ENCODE data around the gene MELK. TPM values are rescaled to one million over a fixed set of nuclear protein-coding genes. Genes with fewer than 3 reads are reported as not detected.

MELK gene
- total and polyA plus RNA-seq, 10 of the 15 experiments (the other 5 are each of a cell fraction or from before 2014, with no cell fraction given), result 38.7 to 80.3 (median 51.6) TPM

- H3K27me3 ChIP-seq (replicated peaks in 1 of 2; ENCODE audit: control insufficient read depth in 2 of 2, insufficient read depth in 2 of 2, low read length in 1 of 2), result no peaks in the 10 kb centered on the region
- H3K9ac ChIP-seq (ENCODE audit: control insufficient read depth, insufficient read depth, low read length), result no peak overlapping the region
- H3K79me2 ChIP-seq (ENCODE audit: control insufficient read depth, insufficient read depth, low read length), result no peaks in the 10 kb centered on the region
- H3K4me2 ChIP-seq (ENCODE audit: control insufficient read depth, insufficient read depth), result no peak overlapping the region
- CTCF ChIA-PET, result no interaction called here
- no peak for ATAC-seq
- WGBS (ENCODE audit: insufficient coverage, insufficient replicate concordance, low lambda C conversion rate, missing lambda C conversion rate), result 100% methylated on average over 1 of the region's 1 CpG
- in situ Hi-C loops (cut with MboI) (no loop called here), intact Hi-C loops (cut with micrococcal nuclease; ENCODE audit: unreplicated experiment) (no loop called here)
- TF ChIP-seq, protein P1, sequence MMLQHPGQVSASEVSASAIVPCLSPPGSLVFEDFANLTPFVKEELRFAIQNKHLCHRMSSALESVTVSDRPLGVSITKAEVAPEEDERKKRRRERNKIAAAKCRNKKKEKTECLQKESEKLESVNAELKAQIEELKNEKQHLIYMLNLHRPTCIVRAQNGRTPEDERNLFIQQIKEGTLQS (IDR thresholded peaks at IDR 0.05; ENCODE audit: borderline replicate concordance, extremely low read depth, low read depth, low read length), result no peak
- TF ChIP-seq USF1 (IDR thresholded peaks at IDR 0.05; ENCODE audit: borderline replicate concordance, extremely low read length, insufficient read depth, low read depth, low read length), result no peak
- no peak for TF ChIP-seq TCF3 (IDR thresholded peaks at IDR 0.05; ENCODE audit: borderline replicate concordance, insufficient read depth, low read depth, low read length)
- SMC1A ChIA-PET (ENCODE audit: uncharacterized antibody, unreplicated experiment), result interaction anchor here (1.3 kb wide), 1 partner anchor 27 kb away, joined by 3 read pairs; no protein-coding TSS in a partner anchor
- H3K4me1 ChIP-seq (ENCODE audit: control insufficient read depth, insufficient read depth, low read length), result no peaks in the 10 kb centered on the region
- no peak for FAIRE-seq
- RAD21 ChIA-PET (ENCODE audit: unreplicated experiment), result no interaction called here
- peaks cover under 1 to 4% of the 10 kb centered on the region in 2 experiments; a peak in 3 of 4 replicates for H3K36me3 ChIP-seq (ENCODE audit: control insufficient read depth in 2 of 2, insufficient read depth in 2 of 2, low read length in 1 of 2)
- H3K9me3 ChIP-seq (replicated peaks; ENCODE audit: control insufficient read depth, insufficient read depth, low read length), result no peaks in the 10 kb centered on the region
- H3K27ac ChIP-seq (ENCODE audit: control insufficient read depth, insufficient read depth), result no peak overlapping the region
- no peaks in the 10 kb centered on the region for H4K20me1 ChIP-seq (ENCODE audit: control insufficient read depth, insufficient read depth)
- no TSS peak for BruUV-seq (replicated peaks)
- POLR2A ChIA-PET, result no interaction called here
- no peak for DNase-seq (ENCODE audit: low read depth, low spot score)
- H3K4me3 ChIP-seq, result no peak overlapping the region
- H2AFZ ChIP-seq (ENCODE audit: control insufficient read depth, low read depth, low read length), result no peak overlapping the region
Observed at GRCh38 chr9:36676091-36676490, 103.4 kb downstream of the MELK start.

DNA sequence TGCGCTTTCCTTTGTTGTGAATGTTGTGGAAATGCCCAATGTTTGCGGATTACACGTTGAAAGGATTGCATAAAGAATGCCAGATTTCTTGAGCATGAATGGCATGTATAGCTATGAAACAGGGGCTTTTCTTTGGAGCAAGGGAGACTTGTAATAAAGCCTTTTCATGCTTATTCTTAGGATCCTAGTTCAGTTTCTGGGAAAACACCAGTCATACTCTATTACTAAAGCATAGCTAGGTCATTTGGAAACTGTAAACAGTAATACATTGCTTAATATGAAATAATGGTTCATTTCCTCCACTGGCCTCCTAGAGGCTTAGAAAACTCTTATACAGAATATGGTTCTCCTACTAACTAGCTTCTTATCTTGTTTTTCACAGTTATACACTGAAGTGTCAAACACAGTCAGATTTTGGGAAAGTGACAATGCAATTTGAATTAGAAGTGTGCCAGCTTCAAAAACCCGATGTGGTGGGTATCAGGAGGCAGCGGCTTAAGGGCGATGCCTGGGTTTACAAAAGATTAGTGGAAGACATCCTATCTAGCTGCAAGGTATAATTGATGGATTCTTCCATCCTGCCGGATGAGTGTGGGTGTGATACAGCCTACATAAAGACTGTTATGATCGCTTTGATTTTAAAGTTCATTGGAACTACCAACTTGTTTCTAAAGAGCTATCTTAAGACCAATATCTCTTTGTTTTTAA is 104.2 kb downstream of the MELK start:
- H3K36me3 ChIP-seq (ENCODE audit: control insufficient read depth in 2 of 2, insufficient read depth in 2 of 2, low read length in 1 of 2), result peaks cover 0 to 3% of the 10 kb centered on the region in 2 experiments; a peak in 2 of 4 replicates
- no peak for ATAC-seq
- TF ChIP-seq PML (IDR thresholded peaks at IDR 0.05; ENCODE audit: low read length), result no peak
- no peak for TF ChIP-seq ZNF274 (IDR thresholded peaks at IDR 0.05; ENCODE audit: insufficient read depth, insufficient read length)
- no peak for TF ChIP-seq FOXM1 (IDR thresholded peaks at IDR 0.05; ENCODE audit: low read depth, low read length)
- TF ChIP-seq GABPA (IDR thresholded peaks at IDR 0.05; ENCODE audit: low read depth), result no peak
- no peak for TF ChIP-seq TCF12 (IDR thresholded peaks at IDR 0.05; ENCODE audit: low read depth, low read length)
- TF ChIP-seq SRF (IDR thresholded peaks at IDR 0.05; ENCODE audit: low read depth in 2 of 2, low read length in 2 of 2), result no peak

More for the DNA sequence above, 104.2 kb downstream of the MELK start:
- Histone ChIP-seq H3K27ac (ENCODE audit: control insufficient read depth, insufficient read depth) (no peak overlapping the region), H3K4me2 (ENCODE audit: control insufficient read depth, insufficient read depth) (no peak overlapping the region), H3K9me3 (replicated peaks; ENCODE audit: control insufficient read depth, insufficient read depth, low read length) (no peaks in the 10 kb centered on the region; the same call in 2 of the 3 replicates), H3K4me1 (ENCODE audit: control insufficient read depth, insufficient read depth, low read length) (no peaks in the 10 kb centered on the region), H4K20me1 (ENCODE audit: control insufficient read depth, insufficient read depth) (no peaks in the 10 kb centered on the region), H3K9ac (ENCODE audit: control insufficient read depth, insufficient read depth, low read length) (no peak overlapping the region), H2AFZ (ENCODE audit: control insufficient read depth, low read depth, low read length) (no peak overlapping the region), H3K79me2 (ENCODE audit: control insufficient read depth, insufficient read depth, low read length) (no peaks in the 10 kb centered on the region), H3K4me3 (no peak overlapping the region), H3K27me3 (replicated peaks in 1 of 2; ENCODE audit: control insufficient read depth in 2 of 2, insufficient read depth in 2 of 2, low read length in 1 of 2) (no peaks in the 10 kb centered on the region)
- SMC1A ChIA-PET (ENCODE audit: uncharacterized antibody, unreplicated experiment), result interaction anchor here (1.3 kb wide), 1 partner anchor 26 kb away, joined by 3 read pairs; no protein-coding TSS in a partner anchor
- DNase-seq (ENCODE audit: low read depth, low spot score) (no peak), FAIRE-seq (no peak)
- WGBS (ENCODE audit: insufficient coverage, insufficient replicate concordance, low lambda C conversion rate, missing lambda C conversion rate), result 94% methylated on average over 8 of the region's 8 CpGs
- in situ Hi-C loops (cut with MboI), result no loop called here
- CTCF ChIA-PET, result interaction anchor here (1.1 kb wide), 1 partner anchor 15 kb away, joined by 4 read pairs; no protein-coding TSS in a partner anchor
- BruUV-seq (replicated peaks), result no TSS peak
- POLR2A ChIA-PET, result no interaction called here
- intact Hi-C loops (cut with micrococcal nuclease; ENCODE audit: unreplicated experiment), result no loop called here
- RAD21 ChIA-PET (ENCODE audit: unreplicated experiment), result no interaction called here

Data from GM12878 (cell line).